GM10266 (cell line): ENCODE data around the gene HEATR1.

Experiments used
- DNase-seq: peaks from one replicate; pipeline ENCODE4 v3.0.0; 2012; ENCODE audit errors: extremely low spot score
- TF ChIP-seq, protein P1 (sequence below): IDR thresholded peaks from 2 replicates; pipeline ENCODE4 v1.5.1; 2012; ENCODE audit warnings: mild to moderate bottlenecking, low read depth; ENCODE audit not compliant: control insufficient read depth, insufficient read depth; ENCODE audit errors: missing control alignments

The HEATR1 gene

DNA sequence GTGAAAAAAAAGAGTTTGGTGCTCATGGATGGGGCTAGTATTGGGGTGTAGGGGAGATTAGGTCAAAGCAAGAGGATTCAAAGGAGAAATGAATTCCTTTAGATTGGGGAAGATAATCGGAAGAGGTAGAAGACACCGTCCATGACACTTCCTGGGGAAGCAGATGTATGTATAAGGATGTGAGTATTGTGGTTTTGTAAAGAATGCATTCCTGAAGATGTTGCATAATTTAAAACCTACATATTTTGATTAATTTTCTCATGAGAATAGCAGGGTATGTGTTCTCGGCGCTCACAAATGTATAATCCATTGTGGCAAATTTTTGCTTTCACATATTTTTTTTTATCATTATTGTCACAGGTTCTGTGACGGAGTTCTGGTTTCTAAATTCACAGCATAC lies 86.0 kb downstream of the HEATR1 start:
- TF ChIP-seq, protein P1, sequence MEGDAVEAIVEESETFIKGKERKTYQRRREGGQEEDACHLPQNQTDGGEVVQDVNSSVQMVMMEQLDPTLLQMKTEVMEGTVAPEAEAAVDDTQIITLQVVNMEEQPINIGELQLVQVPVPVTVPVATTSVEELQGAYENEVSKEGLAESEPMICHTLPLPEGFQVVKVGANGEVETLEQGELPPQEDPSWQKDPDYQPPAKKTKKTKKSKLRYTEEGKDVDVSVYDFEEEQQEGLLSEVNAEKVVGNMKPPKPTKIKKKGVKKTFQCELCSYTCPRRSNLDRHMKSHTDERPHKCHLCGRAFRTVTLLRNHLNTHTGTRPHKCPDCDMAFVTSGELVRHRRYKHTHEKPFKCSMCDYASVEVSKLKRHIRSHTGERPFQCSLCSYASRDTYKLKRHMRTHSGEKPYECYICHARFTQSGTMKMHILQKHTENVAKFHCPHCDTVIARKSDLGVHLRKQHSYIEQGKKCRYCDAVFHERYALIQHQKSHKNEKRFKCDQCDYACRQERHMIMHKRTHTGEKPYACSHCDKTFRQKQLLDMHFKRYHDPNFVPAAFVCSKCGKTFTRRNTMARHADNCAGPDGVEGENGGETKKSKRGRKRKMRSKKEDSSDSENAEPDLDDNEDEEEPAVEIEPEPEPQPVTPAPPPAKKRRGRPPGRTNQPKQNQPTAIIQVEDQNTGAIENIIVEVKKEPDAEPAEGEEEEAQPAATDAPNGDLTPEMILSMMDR: no peak
- DNase-seq: no peak

DNA sequence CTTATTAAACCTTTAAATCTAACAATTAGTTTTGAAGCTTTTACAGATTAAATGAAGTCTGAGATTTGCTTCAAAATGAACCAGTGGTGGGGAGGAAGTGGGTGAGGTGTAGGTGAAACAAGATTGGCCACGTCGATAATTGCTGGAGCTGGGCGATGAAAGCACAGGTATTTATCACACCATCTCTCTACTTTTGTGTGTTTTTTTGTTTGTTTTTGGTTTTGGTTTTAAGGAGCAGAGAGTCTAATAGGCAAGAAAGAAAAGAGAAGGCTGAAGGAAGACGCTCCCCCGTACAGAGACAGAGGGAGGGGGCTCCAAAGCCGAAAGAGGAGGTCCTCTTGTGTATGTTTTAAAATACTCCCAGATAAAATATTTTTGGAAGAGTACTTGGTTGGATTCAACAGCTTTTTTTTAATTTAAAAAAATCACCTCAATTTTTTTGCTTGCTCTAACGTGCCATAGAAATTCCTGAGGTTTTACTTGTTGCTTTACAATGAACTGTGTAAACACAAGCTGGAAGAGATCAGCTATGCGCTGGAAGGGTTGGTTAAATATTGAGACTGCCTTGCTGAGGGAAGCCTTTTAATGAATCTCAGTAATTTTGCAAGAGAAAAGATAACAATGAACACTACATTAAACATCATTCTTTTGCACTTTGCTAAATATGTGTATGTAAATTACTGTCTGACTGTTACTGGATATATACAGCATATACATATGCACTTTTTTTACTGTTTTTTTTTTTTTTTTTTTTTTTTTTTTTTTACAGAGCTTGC lies 87.2 kb downstream of the HEATR1 start:
- no peak for DNase-seq

DNA sequence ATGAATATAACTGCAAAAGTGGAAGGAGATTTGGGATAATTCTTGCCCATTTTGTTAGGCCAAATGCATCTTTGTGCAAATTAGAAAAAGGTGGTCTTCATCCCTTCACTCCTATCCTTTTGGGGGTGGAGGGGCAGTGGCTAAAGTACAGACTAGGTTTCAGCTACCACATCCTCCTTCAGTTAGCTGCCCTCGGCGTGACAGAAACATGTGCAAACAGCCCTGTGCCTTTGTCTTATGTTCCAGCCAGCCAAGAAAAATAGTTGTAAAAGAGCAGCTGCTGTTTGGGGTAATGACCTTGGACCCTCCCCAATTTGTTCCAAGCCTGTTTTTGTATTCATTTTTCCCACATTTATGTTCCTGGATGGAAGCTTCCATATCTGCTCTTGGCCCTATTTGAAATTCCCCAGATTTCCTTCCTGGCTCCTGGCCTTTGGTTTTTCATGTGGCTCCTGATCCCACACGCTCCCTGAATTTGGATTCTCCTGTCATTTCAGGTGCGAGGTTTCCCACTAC lies 88.8 kb downstream of the HEATR1 start:
- no peak for DNase-seq

More for the DNA sequence above, 87.2 kb downstream of the HEATR1 start:
- TF ChIP-seq, protein P1: no peak

DNA sequence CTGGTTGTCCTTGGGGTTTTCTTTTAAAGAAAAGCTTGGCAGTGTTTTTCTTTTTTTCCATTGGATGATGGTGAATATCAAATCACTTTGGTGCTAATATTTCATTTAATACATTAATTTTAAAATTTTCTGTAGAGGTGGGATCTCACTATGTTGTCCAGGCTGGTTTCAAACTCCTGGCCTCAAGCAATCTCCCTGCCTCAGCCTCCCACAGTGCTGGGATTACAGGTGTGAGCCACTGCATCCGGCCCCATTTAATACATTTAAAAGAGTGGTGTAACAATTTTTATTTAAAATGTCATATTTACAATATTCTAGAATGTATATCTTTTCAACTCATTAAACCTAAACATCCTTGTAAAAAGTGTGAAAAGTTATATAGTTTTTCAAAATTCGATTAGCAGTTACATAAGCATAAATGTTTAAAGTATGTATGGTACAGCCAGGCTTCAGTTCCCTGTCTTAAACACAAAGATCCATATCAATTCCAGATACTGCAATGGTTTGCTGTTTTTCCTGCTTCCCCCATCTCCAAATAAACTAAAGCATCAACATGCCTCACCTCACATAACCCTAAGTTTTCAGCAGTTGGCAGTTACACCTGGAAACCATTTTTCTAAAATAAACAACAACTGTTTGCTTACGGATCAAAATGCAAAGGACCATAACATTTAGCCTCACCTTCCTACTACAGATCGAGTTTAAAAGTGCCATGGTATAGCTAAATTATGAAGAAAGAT lies 89.4 kb downstream of the HEATR1 start:
- no peak for DNase-seq
- TF ChIP-seq, protein P1: no peak

More for the DNA sequence above, 88.8 kb downstream of the HEATR1 start:
- TF ChIP-seq, protein P1: no peak

DNA sequence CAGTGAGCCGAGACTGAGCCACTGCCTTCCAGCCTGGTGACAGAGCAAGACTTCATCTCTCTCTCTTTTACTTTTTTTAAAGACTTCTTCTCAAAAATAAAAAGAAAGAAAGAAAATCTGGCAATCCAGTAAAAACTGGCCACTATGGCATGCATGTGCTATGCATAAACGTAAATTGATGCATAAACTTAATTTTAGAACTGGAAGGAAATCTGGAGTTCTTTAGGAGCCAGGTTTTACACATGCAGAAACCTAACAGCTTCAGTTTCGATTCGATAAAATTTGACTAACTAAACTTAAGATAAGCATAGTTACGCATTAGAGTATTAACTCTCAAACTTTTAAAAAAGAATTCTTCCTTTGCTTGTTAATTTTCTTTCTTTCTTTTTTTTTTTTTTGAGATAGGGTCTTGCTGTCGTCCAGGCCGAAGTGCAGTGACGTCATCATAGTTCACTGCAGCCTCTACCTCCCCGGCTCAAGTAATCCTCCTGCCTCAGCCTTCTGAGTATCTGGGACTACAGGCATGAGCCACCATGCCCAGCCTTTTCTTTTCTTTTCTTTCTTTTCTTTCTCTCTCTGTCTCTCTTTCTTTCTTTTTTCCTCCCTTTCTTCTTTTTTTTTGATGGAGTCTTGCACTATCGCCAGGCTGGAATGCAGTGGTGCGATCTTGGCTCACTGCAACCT lies 92.4 kb downstream of the HEATR1 start:
- DNase-seq: no peak
- TF ChIP-seq, protein P1: no peak

DNA sequence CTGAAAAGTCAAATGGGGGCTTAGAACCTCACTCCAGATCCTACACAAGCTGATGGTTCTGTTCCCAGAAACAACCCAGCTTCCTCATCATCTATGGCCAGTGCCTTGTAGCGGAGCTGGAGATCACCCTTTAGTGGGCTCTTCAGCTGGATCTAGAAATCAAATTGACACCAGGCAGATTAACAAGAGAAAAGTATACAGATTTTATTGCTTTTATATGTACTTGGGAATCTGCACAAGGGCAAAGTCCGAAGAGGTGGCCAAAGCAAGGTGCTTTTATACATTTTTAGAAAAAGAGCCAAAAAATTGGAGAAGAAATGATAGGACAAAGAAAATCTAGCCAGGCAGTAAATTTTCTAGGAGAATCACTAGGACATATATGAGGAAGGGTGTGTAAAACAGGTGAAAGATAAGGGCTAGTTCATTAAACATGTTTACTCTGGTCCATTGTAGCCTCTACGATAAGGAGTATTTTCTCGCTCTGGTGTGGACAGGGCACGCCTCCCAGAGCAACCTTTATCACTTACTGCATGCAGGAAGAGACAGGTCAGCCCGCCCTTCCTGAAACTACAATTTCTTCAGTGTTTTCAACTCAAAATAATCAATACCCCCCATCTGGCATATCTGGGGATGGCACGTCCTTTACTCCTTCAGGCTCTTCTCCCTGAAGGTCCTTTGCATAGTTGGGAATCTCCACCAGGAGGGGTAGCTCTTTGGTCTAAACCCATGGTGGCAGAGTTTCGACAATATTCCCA lies 94.5 kb downstream of the HEATR1 start:
- TF ChIP-seq, protein P1: no peak
- no peak for DNase-seq
